H1 (cell line): Measurements from ENCODE around the gene UGT1A6. TPM values are rescaled to one million over a fixed set of nuclear protein-coding genes. Genes with fewer than 3 reads are reported as not detected.

Experiments
- EZH2 ChIP-seq: fragments of 200-600 bp; sonication (generic); IDR thresholded peaks from 2 replicates; pipeline ENCODE4 v1.7.1; 2012; ENCODE audit warnings: low read depth, mild to moderate bottlenecking, moderate library complexity, low read length, inconsistent platforms; ENCODE audit not compliant: severe bottlenecking
- FOSL1 ChIP-seq: IDR thresholded peaks from 2 replicates; pipeline ENCODE4 v1.6.1; 2011; ENCODE audit warnings: mild to moderate bottlenecking, low read depth, low read length, moderate library complexity; ENCODE audit not compliant: insufficient read depth
- HDAC2 ChIP-seq, 2 experiments: fragments of 300-600 bp in 1 of 2; sonication (generic) in 1 of 2; IDR thresholded peaks; 2 replicates each; pipeline ENCODE4 v1.6.1; 2011 to 2012; ENCODE audit warnings: low read depth in 2 of 2, low read length in 2 of 2, mild to moderate bottlenecking in 2 of 2, moderate library complexity in 2 of 2, borderline replicate concordance in 1 of 2, inconsistent platforms in 1 of 2
- HDAC6 ChIP-seq: IDR thresholded peaks from one replicate; pipeline ENCODE4 v1.7.1; 2012; ENCODE audit warnings: low read depth, mild to moderate bottlenecking, inconsistent platforms, low read length, moderate library complexity
- KDM5A ChIP-seq: fragments of 200-600 bp; IDR thresholded peaks from 2 replicates; pipeline ENCODE4 v1.7.1; 2012; ENCODE audit warnings: mild to moderate bottlenecking, low read length, inconsistent platforms, mixed read lengths
- PHF8 ChIP-seq: fragments of 200-600 bp; sonication (generic); conservative IDR thresholded peaks from 2 replicates; pipeline ENCODE4 v1.7.1; 2012; ENCODE audit warnings: low read depth, mild to moderate bottlenecking, inconsistent platforms, low read length, moderate library complexity
- RBBP5 ChIP-seq: IDR thresholded peaks from 2 replicates; pipeline ENCODE4 v1.7.1; 2012; ENCODE audit warnings: low read depth, mild to moderate bottlenecking, inconsistent platforms, low read length, moderate library complexity, borderline replicate concordance
- RXRA ChIP-seq: IDR thresholded peaks from 2 replicates; pipeline ENCODE4 v1.6.1; 2011; ENCODE audit warnings: low read depth, mild to moderate bottlenecking, low read length, moderate library complexity; ENCODE audit not compliant: insufficient read depth
- SUZ12 ChIP-seq: fragments of 200-600 bp; sonication (generic); IDR thresholded peaks from 2 replicates; pipeline ENCODE4 v1.6.1; 2012; ENCODE audit warnings: mild to moderate bottlenecking, inconsistent platforms, low read length, moderate library complexity, mixed read lengths
- polyA plus RNA-seq, 7 experiments: library from polyadenylated mRNA; depleted of rRNA in 3 of 7; stranded (reverse) in 5 of 7; unstranded in 2 of 7; fragments of >200 nt in 5 of 7; fragments of 200-250 nt in 2 of 7; gene quantifications; 1 replicate in 5 of 7; 2 replicates in 1 of 7; 4 replicates in 1 of 7; pipeline versions ENCODE4 v1.2.1 to v1.2.3, GENCODE V29; 2011 to 2013; ENCODE audit warnings: missing spikeins in 2 of 7, mixed read lengths in 2 of 7
- total RNA-seq: library from RNA; stranded (reverse); fragmentation: NEBNext Ultra II Directional; extraction: Animal tissue kit (Norgen Biotek cat#: 25700); gene quantifications from 2 replicates; pipeline ENCODE4 v1.2.1, GENCODE V29; 2021

The UGT1A6 gene
- total and polyA plus RNA-seq, 2 of the 8 experiments (the other 6 are each of a cell fraction or from before 2014, with no cell fraction given), result not detected

DNA sequence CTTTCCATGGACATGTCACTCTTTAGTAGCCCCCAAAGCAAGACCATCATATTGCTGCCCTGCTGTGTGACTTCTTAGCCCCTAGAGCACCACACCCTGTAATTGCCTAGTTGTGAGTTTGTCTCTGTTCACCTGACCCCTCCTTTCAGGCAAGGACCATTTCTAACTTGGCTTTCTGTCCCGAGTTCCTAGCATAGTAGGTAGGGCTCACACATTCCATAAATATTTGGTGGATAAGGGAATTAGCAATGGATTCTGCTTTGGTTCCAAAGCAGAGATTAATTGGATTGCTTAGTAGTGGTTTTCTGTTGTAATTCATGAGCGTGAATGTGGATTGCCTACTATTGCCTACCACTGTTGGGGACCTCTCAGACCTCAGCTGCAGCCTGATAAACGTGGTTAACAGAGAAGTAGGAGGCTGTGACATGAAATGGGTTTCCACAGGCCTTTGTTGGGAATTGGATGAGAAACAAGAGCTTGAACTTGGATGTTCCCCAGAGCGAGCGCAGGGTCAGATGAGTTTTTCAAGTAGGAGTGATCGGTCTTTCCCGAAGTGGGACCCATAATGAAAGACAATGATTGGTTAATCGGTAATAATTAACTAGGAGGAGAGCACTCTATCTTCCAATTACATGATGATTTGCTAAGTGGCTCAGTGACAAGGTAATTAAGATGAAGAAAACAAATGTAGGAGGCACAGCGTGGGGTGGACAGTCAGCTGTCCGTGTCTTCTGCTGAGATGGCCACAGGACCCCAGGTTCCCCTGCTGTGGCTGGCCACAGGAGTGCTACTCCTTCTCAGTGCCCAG, 54.0 kb downstream of the UGT1A6 start (continued):
- TF ChIP-seq SUZ12 (no peak), FOSL1 (no peak), PHF8 (no peak), RBBP5 (no peak), RXRA (no peak), KDM5A (no peak), HDAC6 (no peak), EZH2 (no peak), HDAC2 (IDR thresholded peaks at IDR 0.05; ENCODE audit: borderline replicate concordance in 1 of 2, low read depth in 2 of 2, low read length in 2 of 2) (no peak)
- TF ChIP-seq, all 59 proteins: peak for 0
